ENCODE results near the gene SPATA45.

DNA sequence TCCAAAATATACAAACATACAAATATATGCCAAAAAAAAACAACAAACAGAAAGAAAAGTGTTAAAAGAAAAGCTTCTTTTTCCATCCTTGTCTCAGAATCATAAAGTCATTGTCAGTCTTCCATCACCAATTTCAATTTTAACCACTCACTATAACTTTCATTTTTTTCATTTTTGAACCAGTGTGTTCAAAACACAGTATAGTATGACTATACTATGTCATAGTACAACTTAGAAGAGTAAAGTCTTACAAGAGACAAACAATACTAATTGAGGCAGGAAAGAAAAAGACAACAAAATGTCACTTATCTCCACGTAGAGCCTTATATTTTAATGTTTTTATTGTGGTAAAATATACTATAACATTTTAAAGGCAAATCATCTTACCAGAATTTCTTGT is 63.5 kb downstream of the SPATA45 start:
- TF ChIP-seq CTCF (IDR thresholded peaks at IDR 0.05; ENCODE audit: insufficient read depth, low read length): no peak
- TF ChIP-seq POLR2AphosphoS5 (IDR thresholded peaks at IDR 0.05; ENCODE audit: low read depth): no peak

Measured in HL-60 (cell line).